Astrocyte (in vitro differentiated cells and primary cell): ENCODE data around the gene SH3BP4. TPM values are rescaled to one million over a fixed set of nuclear protein-coding genes. Genes with fewer than 3 reads are reported as not detected.

Experiments used
- DNase-seq: peaks from one replicate; pipeline ENCODE4 v3.0.0-alpha.2; 2010; ENCODE audit warnings: low read depth
- FAIRE-seq: peaks from 2 replicates; lab custom pipeline; 2011; peaks lifted over from hg19 to GRCh38; lab: Jason Lieb, UNC
- H2AFZ ChIP-seq: 2 replicates; pipeline ENCODE4 v1.6.0; 2012; ENCODE audit warnings: low read depth, low read length, inconsistent platforms
- H3K27ac ChIP-seq: 2 replicates; pipeline ENCODE4 v1.5.1; 2011; ENCODE audit warnings: low read depth, low read length, inconsistent platforms
- H3K27me3 ChIP-seq: 2 replicates; pipeline ENCODE4 v1.6.0; 2011; ENCODE audit warnings: low read length, inconsistent platforms; ENCODE audit not compliant: insufficient read depth
- H3K36me3 ChIP-seq: 2 replicates; pipeline ENCODE4 v1.5.1; 2011; ENCODE audit warnings: low read length, inconsistent platforms; ENCODE audit not compliant: insufficient read depth
- H3K4me1 ChIP-seq: 2 replicates; pipeline ENCODE4 v1.5.1; 2011; ENCODE audit warnings: low read length, inconsistent platforms; ENCODE audit not compliant: insufficient read depth
- H3K4me2 ChIP-seq: 2 replicates; pipeline ENCODE4 v1.6.0; 2012; ENCODE audit warnings: low read length, inconsistent platforms
- H3K4me3 ChIP-seq: 2 replicates; pipeline ENCODE4 v1.5.1; 2011; ENCODE audit warnings: low read depth, mild to moderate bottlenecking, low read length, inconsistent platforms; ENCODE audit not compliant: insufficient read depth
- H3K79me2 ChIP-seq: 2 replicates; pipeline ENCODE4 v1.6.0; 2012; ENCODE audit warnings: mild to moderate bottlenecking, low read length, inconsistent platforms; ENCODE audit not compliant: insufficient read depth
- H3K9ac ChIP-seq: 2 replicates; pipeline ENCODE4 v1.6.0; 2012; ENCODE audit warnings: mild to moderate bottlenecking, low read length, inconsistent platforms
- H3K9me3 ChIP-seq: 2 replicates; pipeline ENCODE4 v1.5.1; 2012; ENCODE audit warnings: low read depth, mild to moderate bottlenecking, low read length, inconsistent platforms; ENCODE audit not compliant: insufficient read depth
- H4K20me1 ChIP-seq: 2 replicates; pipeline ENCODE4 v1.6.0; 2012; ENCODE audit warnings: low read length, inconsistent platforms; ENCODE audit not compliant: insufficient read depth
- H3K27ac Mint-ChIP-seq: one replicate; pipeline ENCODE4 v1.8.0; 2021; ENCODE audit warnings: mild to moderate bottlenecking, mixed read lengths; ENCODE audit not compliant: unreplicated experiment
- H3K27me3 Mint-ChIP-seq: one replicate; pipeline ENCODE4 v1.8.0; 2021; ENCODE audit warnings: low read depth, mixed read lengths; ENCODE audit not compliant: unreplicated experiment
- H3K36me3 Mint-ChIP-seq: one replicate; pipeline ENCODE4 v1.8.0; 2021; ENCODE audit warnings: low read depth, mixed read lengths; ENCODE audit not compliant: unreplicated experiment
- H3K4me1 Mint-ChIP-seq: one replicate; pipeline ENCODE4 v1.8.0; 2021; ENCODE audit warnings: low read depth, mixed read lengths; ENCODE audit not compliant: unreplicated experiment
- H3K4me3 Mint-ChIP-seq: one replicate; pipeline ENCODE4 v1.8.0; 2021; ENCODE audit warnings: mild to moderate bottlenecking, moderate library complexity, mixed read lengths; ENCODE audit not compliant: unreplicated experiment
- H3K9me3 Mint-ChIP-seq: one replicate; pipeline ENCODE4 v1.8.0; 2021; ENCODE audit warnings: mild to moderate bottlenecking, mixed read lengths; ENCODE audit not compliant: unreplicated experiment
- CTCF ChIP-seq: IDR thresholded peaks from 2 replicates; pipeline ENCODE4 v1.5.1; 2011; ENCODE audit warnings: low read depth, mild to moderate bottlenecking, inconsistent platforms, low read length, moderate library complexity; ENCODE audit not compliant: insufficient read depth
- EZH2 ChIP-seq: IDR thresholded peaks from 2 replicates; pipeline ENCODE4 v1.6.1; 2012; ENCODE audit warnings: mild to moderate bottlenecking, low read length, inconsistent platforms; ENCODE audit not compliant: insufficient read depth
- total RNA-seq: library from RNA; stranded (reverse); gene quantifications from 2 replicates; pipeline ENCODE4 v1.2.1, GENCODE V29; 2021

Gene SH3BP4
- total RNA-seq, 1 donor from 2014 or later, result 127 TPM

GRCh38 chr2:234958311-234958710, 6.5 kb downstream of the SH3BP4 start:
- peaks cover 98% of the 10 kb centered on the region for H4K20me1 ChIP-seq
- Mint-ChIP-seq H3K36me3 (peaks cover 8% of the 10 kb centered on the region), H3K9me3 (no peaks in the 10 kb centered on the region), H3K27ac (peak overlapping the region; percentile 76), H3K4me3 (peak overlapping the region; percentile 42), H3K27me3 (no peaks in the 10 kb centered on the region), H3K4me1 (peaks cover 59% of the 10 kb centered on the region)
- H3K36me3 ChIP-seq, result peaks cover 4% of the 10 kb centered on the region
- no peak overlapping the region for H3K4me3 ChIP-seq
- FAIRE-seq (no peak), DNase-seq (no peak)
- H2AFZ ChIP-seq, result no peak overlapping the region
- H3K9ac ChIP-seq, result no peak overlapping the region
- peaks cover 62% of the 10 kb centered on the region for H3K4me1 ChIP-seq
- H3K4me2 ChIP-seq, result peak overlapping the region; percentile 97
- H3K79me2 ChIP-seq, result peaks cover 100% of the 10 kb centered on the region
- H3K9me3 ChIP-seq, result no peaks in the 10 kb centered on the region
- H3K27ac ChIP-seq, result no peak overlapping the region
- no peaks in the 10 kb centered on the region for H3K27me3 ChIP-seq
- TF ChIP-seq EZH2 (no peak), CTCF (no peak)

GRCh38 chr2:234958746-234959395, 7.1 kb downstream of the SH3BP4 start:
- H3K9me3 Mint-ChIP-seq, result no peaks in the 10 kb centered on the region
- Histone ChIP-seq H3K27ac (no peak overlapping the region), H3K9me3 (no peaks in the 10 kb centered on the region), H4K20me1 (peaks cover 98% of the 10 kb centered on the region), H3K79me2 (peaks cover 100% of the 10 kb centered on the region), H3K36me3 (peaks cover 4% of the 10 kb centered on the region), H3K4me1 (peaks cover 64% of the 10 kb centered on the region), H3K4me2 (peak overlapping the region; percentile 97), H3K9ac (no peak overlapping the region), H3K27me3 (no peaks in the 10 kb centered on the region), H2AFZ (no peak overlapping the region), H3K4me3 (no peak overlapping the region)
- peak overlapping the region; percentile 42 for H3K4me3 Mint-ChIP-seq
- TF ChIP-seq CTCF (no peak), EZH2 (no peak)
- no peaks in the 10 kb centered on the region for H3K27me3 Mint-ChIP-seq
- peaks cover 65% of the 10 kb centered on the region for H3K4me1 Mint-ChIP-seq
- DNase-seq, result no peak
- no peak for FAIRE-seq
- H3K36me3 Mint-ChIP-seq, result peaks cover 9% of the 10 kb centered on the region
- H3K27ac Mint-ChIP-seq, result peak overlapping the region; percentile 76
